ENCODE data around the gene TNFRSF21. TPM values are rescaled to one million over a fixed set of nuclear protein-coding genes. Genes with fewer than 3 reads are reported as not detected.

The TNFRSF21 gene
- total and polyA plus RNA-seq, 2 donors (not counting 1 experiment from before 2014, with no cell fraction given) = 0.43 to 1.2 TPM

DNA sequence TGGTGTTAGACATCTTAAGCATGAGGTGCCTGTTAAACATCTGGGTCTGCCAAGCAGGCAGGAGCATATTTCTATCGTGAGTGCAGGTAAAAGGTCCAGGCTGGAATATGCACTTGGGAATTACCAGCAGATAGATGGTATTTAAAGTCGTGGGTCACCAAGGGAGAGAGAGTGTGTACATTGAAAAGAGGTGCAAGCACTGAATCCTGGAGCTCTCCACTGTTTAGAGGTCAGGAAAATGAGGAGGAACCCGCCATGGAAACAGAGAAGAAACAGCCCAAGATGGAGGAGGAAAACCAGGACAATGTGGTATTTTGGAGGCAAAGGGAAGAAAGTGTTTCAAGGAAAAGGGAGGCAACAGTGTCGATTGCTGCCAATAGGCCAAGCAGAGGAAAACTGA, 46.4 kb downstream of the TNFRSF21 start:
- intact Hi-C loops (cut with micrococcal nuclease) = no loop called here
- Mint-ChIP-seq H3K9me3 (ENCODE audit: insufficient read depth) (no peaks in the 10 kb centered on the region), H3K4me1 (no peaks in the 10 kb centered on the region), H3K27me3 (peaks cover 3% of the 10 kb centered on the region), H3K27ac (no peak overlapping the region), H3K4me3 (no peak overlapping the region)
- TF ChIP-seq, protein P1, sequence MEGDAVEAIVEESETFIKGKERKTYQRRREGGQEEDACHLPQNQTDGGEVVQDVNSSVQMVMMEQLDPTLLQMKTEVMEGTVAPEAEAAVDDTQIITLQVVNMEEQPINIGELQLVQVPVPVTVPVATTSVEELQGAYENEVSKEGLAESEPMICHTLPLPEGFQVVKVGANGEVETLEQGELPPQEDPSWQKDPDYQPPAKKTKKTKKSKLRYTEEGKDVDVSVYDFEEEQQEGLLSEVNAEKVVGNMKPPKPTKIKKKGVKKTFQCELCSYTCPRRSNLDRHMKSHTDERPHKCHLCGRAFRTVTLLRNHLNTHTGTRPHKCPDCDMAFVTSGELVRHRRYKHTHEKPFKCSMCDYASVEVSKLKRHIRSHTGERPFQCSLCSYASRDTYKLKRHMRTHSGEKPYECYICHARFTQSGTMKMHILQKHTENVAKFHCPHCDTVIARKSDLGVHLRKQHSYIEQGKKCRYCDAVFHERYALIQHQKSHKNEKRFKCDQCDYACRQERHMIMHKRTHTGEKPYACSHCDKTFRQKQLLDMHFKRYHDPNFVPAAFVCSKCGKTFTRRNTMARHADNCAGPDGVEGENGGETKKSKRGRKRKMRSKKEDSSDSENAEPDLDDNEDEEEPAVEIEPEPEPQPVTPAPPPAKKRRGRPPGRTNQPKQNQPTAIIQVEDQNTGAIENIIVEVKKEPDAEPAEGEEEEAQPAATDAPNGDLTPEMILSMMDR (IDR thresholded peaks at IDR 0.05) = no peak
- no peak for TF ChIP-seq EZH2 (IDR thresholded peaks at IDR 0.05; ENCODE audit: borderline replicate concordance, insufficient read depth, low read depth, low read length, poor library complexity, severe bottlenecking)
- DNase-seq = no peak
- ChIA-PET CTCF (no interaction called here), POLR2A (no interaction called here)
- no peak overlapping the region for H3K9ac ChIP-seq (ENCODE audit: low read length)
- no peaks in the 10 kb centered on the region for H3K4me1 ChIP-seq (ENCODE audit: control insufficient read depth in 2 of 2, insufficient read depth in 2 of 2, low read length in 2 of 2)
- H3K4me2 ChIP-seq (replicated peaks; ENCODE audit: low read depth, low read length, poor library complexity, severe bottlenecking) = no peak overlapping the region
- no peaks in the 10 kb centered on the region for H3K27me3 ChIP-seq (replicated peaks in 1 of 4; ENCODE audit: control extremely low read depth in 1 of 4, control insufficient read depth in 3 of 4, insufficient read depth in 4 of 4, low read length in 3 of 4)
- H3K27ac ChIP-seq (ENCODE audit: low read length in 2 of 2) = no peak overlapping the region
- no peaks in the 10 kb centered on the region for H3K79me2 ChIP-seq (ENCODE audit: control insufficient read depth, insufficient read depth, low read length)
- H4K20me1 ChIP-seq (ENCODE audit: control insufficient read depth, insufficient read depth, low read length, poor library complexity, severe bottlenecking) = no peaks in the 10 kb centered on the region
- no peak for ATAC-seq (ENCODE audit: low read depth)
- H3K36me3 ChIP-seq (replicated peaks in 1 of 2; ENCODE audit: control extremely low read depth in 1 of 2, control insufficient read depth in 1 of 2, extremely low read depth in 1 of 2, insufficient read depth in 2 of 2, low read length in 1 of 2) = no peaks in the 10 kb centered on the region
- no peak overlapping the region for H2AFZ ChIP-seq (ENCODE audit: insufficient read depth, low read depth, low read length, poor library complexity, severe bottlenecking)
- 82% methylated on average over 4 of the region's 4 CpGs for WGBS (ENCODE audit: insufficient coverage)
- no peaks in the 10 kb centered on the region for H3K9me3 ChIP-seq (ENCODE audit: control extremely low read depth in 1 of 3, control insufficient read depth in 2 of 3, insufficient read depth in 1 of 3, low read length in 2 of 3)
- no peak overlapping the region for H3K4me3 ChIP-seq (ENCODE audit: control extremely low read depth in 1 of 5, extremely low read depth in 1 of 5, insufficient read depth in 1 of 5, low read depth in 2 of 5, low read length in 4 of 5)

DNA sequence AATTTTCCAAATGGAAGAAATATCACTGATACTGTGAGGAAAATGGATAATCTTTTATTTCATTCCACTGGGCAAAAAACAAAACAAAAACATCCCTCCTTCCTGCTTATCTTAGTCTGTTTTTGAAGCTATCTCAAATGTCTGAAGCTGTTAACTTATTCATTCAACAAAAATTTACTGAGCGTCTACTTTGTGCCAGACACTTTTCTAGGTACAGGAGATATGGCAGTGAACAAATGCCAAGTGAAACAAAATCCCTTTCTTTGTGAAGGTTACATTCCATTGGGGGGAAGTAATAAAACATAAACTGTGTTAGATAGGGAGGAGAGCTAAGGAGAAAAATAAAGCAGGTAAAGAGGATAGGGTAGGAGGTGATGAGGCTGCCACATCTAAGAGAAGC, 47.5 kb downstream of the TNFRSF21 start:
- no peaks in the 10 kb centered on the region for H3K27me3 Mint-ChIP-seq
- H3K79me2 ChIP-seq (ENCODE audit: control insufficient read depth, insufficient read depth, low read length) = no peaks in the 10 kb centered on the region
- H3K9me3 Mint-ChIP-seq (ENCODE audit: insufficient read depth) = no peaks in the 10 kb centered on the region
- TF ChIP-seq, protein P1 (IDR thresholded peaks at IDR 0.05) = no peak
- TF ChIP-seq EZH2 (IDR thresholded peaks at IDR 0.05; ENCODE audit: borderline replicate concordance, insufficient read depth, low read depth, low read length, poor library complexity, severe bottlenecking) = no peak
- ChIA-PET POLR2A (no interaction called here), CTCF (no interaction called here)
- WGBS (ENCODE audit: insufficient coverage) = no CpG with 5 or more reads among the region's 1 CpG
- no peak overlapping the region for H3K4me3 Mint-ChIP-seq
- no peaks in the 10 kb centered on the region for H3K9me3 ChIP-seq (ENCODE audit: control extremely low read depth in 1 of 3, control insufficient read depth in 2 of 3, insufficient read depth in 1 of 3, low read length in 2 of 3)
- no peaks in the 10 kb centered on the region for H3K4me1 ChIP-seq (ENCODE audit: control insufficient read depth in 2 of 2, insufficient read depth in 2 of 2, low read length in 2 of 2)
- H4K20me1 ChIP-seq (ENCODE audit: control insufficient read depth, insufficient read depth, low read length, poor library complexity, severe bottlenecking) = no peaks in the 10 kb centered on the region
- no peak overlapping the region for H3K27ac ChIP-seq (ENCODE audit: low read length in 2 of 2)
- H3K4me1 Mint-ChIP-seq = no peaks in the 10 kb centered on the region
- no peak for ATAC-seq (ENCODE audit: low read depth)
- intact Hi-C loops (cut with micrococcal nuclease) = no loop called here
- H3K4me3 ChIP-seq (ENCODE audit: control extremely low read depth in 1 of 5, extremely low read depth in 1 of 5, insufficient read depth in 1 of 5, low read depth in 2 of 5, low read length in 4 of 5) = no peak overlapping the region
- H3K4me2 ChIP-seq (replicated peaks; ENCODE audit: low read depth, low read length, poor library complexity, severe bottlenecking) = no peak overlapping the region
- no peak overlapping the region for H2AFZ ChIP-seq (ENCODE audit: insufficient read depth, low read depth, low read length, poor library complexity, severe bottlenecking)
- H3K9ac ChIP-seq (ENCODE audit: low read length) = no peak overlapping the region
- no peak for DNase-seq
- no peaks in the 10 kb centered on the region for H3K36me3 ChIP-seq (replicated peaks in 1 of 2; ENCODE audit: control extremely low read depth in 1 of 2, control insufficient read depth in 1 of 2, extremely low read depth in 1 of 2, insufficient read depth in 2 of 2, low read length in 1 of 2)
- H3K27ac Mint-ChIP-seq = no peak overlapping the region
- H3K27me3 ChIP-seq (replicated peaks in 1 of 4; ENCODE audit: control extremely low read depth in 1 of 4, control insufficient read depth in 3 of 4, insufficient read depth in 4 of 4, low read length in 3 of 4) = no peaks in the 10 kb centered on the region
